ENCODE data around the gene FSHB. TPM values are rescaled to one million over a fixed set of nuclear protein-coding genes. Genes with fewer than 3 reads are reported as not detected.
"Not testable (repeated sequence)": the region's sequence is repeated elsewhere in the genome, so short reads cannot be mapped to it uniquely, and the experiment has no call there.

FSHB gene
- total RNA-seq, 1 experiment from 2014 or later = not detected

DNA sequence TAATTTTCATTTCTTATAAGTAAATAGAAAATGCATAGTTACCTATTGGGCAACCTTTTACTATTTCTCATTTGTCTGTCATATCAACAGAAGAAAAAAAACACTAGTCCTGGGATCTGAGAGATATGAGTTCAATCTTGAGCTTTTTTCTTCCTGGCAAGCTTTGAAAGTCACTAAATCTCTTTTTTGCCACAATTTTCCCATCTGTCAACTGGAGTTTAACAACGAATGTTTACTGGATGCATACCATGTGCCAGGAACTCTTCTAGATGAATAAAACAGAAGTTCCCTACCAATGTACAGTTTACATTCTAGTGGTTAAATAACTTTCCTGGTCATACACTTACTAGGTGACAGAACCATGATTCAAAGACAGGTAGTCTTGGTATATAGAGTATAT lies 31.0 kb downstream of the FSHB start:
- no peaks in the 10 kb centered on the region for H3K9me3 ChIP-seq (ENCODE audit: low read length)
- no peaks in the 10 kb centered on the region for H4K20me1 ChIP-seq (ENCODE audit: low read length)
- H3K9me2 ChIP-seq (replicated peaks; ENCODE audit: low read length) = no peaks in the 10 kb centered on the region
- no peak for DNase-seq
- no peak overlapping the region for H2AFZ ChIP-seq (ENCODE audit: low read length)
- no peaks in the 10 kb centered on the region for H3K4me1 ChIP-seq (ENCODE audit: insufficient read depth, low read length)
- no peak overlapping the region for H3K27ac ChIP-seq (ENCODE audit: low read length)
- no peaks in the 10 kb centered on the region for H3K27me3 ChIP-seq (ENCODE audit: low read length)
- H3K4me3 ChIP-seq (ENCODE audit: low read length) = no peak overlapping the region
- H3K9ac ChIP-seq (ENCODE audit: low read length) = no peak overlapping the region
- no TSS peak for BruUV-seq (replicated peaks)
- POLR2A ChIA-PET (ENCODE audit: unreplicated experiment) = no interaction called here
- H3K4me2 ChIP-seq (ENCODE audit: low read length) = no peak overlapping the region
- no peaks in the 10 kb centered on the region for H3K79me2 ChIP-seq (ENCODE audit: low read length)
- no peak for ATAC-seq
- no peaks in the 10 kb centered on the region for H3F3A ChIP-seq (ENCODE audit: low read length, unreplicated experiment)
- no peaks in the 10 kb centered on the region for H3K36me3 ChIP-seq (ENCODE audit: low read depth, low read length)
- TF ChIP-seq EZH2 (IDR thresholded peaks at IDR 0.05; ENCODE audit: low read length, unreplicated experiment) = no peak
- TF ChIP-seq, protein P1, sequence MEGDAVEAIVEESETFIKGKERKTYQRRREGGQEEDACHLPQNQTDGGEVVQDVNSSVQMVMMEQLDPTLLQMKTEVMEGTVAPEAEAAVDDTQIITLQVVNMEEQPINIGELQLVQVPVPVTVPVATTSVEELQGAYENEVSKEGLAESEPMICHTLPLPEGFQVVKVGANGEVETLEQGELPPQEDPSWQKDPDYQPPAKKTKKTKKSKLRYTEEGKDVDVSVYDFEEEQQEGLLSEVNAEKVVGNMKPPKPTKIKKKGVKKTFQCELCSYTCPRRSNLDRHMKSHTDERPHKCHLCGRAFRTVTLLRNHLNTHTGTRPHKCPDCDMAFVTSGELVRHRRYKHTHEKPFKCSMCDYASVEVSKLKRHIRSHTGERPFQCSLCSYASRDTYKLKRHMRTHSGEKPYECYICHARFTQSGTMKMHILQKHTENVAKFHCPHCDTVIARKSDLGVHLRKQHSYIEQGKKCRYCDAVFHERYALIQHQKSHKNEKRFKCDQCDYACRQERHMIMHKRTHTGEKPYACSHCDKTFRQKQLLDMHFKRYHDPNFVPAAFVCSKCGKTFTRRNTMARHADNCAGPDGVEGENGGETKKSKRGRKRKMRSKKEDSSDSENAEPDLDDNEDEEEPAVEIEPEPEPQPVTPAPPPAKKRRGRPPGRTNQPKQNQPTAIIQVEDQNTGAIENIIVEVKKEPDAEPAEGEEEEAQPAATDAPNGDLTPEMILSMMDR (conservative IDR thresholded peaks at IDR 0.05; ENCODE audit: low read depth, low read length) = no peak
- no peak for TF ChIP-seq EZH2phosphoT487 (IDR thresholded peaks at IDR 0.05; ENCODE audit: borderline replicate concordance, low read length)
- CTCF ChIA-PET = no interaction called here
- intact Hi-C loops (cut with micrococcal nuclease) = no loop called here

DNA sequence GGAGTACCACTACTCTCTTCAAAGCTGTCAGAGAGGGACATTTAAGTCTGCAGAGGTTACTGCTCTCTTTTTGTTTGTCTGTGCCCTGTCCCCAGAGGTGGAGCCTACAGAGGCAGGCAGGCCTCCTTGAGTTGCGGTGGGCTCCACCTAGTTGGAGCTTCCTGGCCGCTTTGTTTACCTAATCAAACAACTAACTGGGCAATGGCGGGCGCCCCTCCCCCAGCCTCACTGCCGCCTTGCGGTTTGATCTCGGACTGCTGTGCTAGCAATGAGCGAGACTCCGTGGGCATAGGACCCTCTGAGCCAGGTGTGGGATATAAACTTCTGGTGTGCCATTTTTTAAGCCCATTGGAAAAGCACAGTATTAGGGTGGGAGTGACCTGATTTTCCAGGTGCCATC lies 37.8 kb downstream of the FSHB start:
- H3K27me3 ChIP-seq (ENCODE audit: low read length); intact Hi-C loops (cut with micrococcal nuclease); H3K4me2 ChIP-seq (ENCODE audit: low read length); H3K9me3 ChIP-seq (ENCODE audit: low read length); H3K4me1 ChIP-seq (ENCODE audit: insufficient read depth, low read length); DNase-seq; BruUV-seq (replicated peaks); CTCF ChIA-PET; H3K4me3 ChIP-seq (ENCODE audit: low read length); H3K27ac ChIP-seq (ENCODE audit: low read length); POLR2A ChIA-PET (ENCODE audit: unreplicated experiment); H3K9me2 ChIP-seq (replicated peaks; ENCODE audit: low read length); H3K79me2 ChIP-seq (ENCODE audit: low read length); H3F3A ChIP-seq (ENCODE audit: low read length, unreplicated experiment); H4K20me1 ChIP-seq (ENCODE audit: low read length); H2AFZ ChIP-seq (ENCODE audit: low read length); H3K36me3 ChIP-seq (ENCODE audit: low read depth, low read length); ATAC-seq; H3K9ac ChIP-seq (ENCODE audit: low read length): not testable (repeated sequence)

DNA sequence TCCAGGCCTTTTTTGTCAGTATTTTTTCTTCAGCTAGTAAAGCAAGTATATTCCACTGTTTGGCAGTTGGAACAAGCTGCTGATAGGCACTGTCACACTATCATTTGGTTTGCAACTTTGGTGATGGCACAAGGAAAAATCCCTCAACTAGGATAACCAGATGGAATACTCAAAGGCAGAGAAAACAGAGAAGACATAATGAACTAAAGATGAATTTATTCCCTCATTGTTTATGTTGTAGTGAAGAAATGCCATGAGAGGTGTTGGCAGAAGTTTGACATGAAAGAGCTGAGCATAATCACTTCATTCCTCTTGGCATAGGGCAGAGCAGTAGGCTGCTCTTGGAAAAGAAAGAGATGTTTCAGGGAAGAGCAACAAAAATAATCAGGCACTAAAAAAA lies 39.9 kb downstream of the FSHB start:
- no TSS peak for BruUV-seq (replicated peaks)
- ATAC-seq (no peak), DNase-seq (no peak)
- no peaks in the 10 kb centered on the region for H3K9me2 ChIP-seq (replicated peaks; ENCODE audit: low read length)
- no peaks in the 10 kb centered on the region for H3K27me3 ChIP-seq (ENCODE audit: low read length)
- H3K4me2 ChIP-seq (ENCODE audit: low read length) = no peak overlapping the region
- no peak overlapping the region for H3K4me3 ChIP-seq (ENCODE audit: low read length)
- H3K27ac ChIP-seq (ENCODE audit: low read length) = no peak overlapping the region
- H3F3A ChIP-seq (ENCODE audit: low read length, unreplicated experiment) = no peaks in the 10 kb centered on the region
- ChIA-PET POLR2A (ENCODE audit: unreplicated experiment) (no interaction called here), CTCF (no interaction called here)
- H3K36me3 ChIP-seq (ENCODE audit: low read depth, low read length) = no peaks in the 10 kb centered on the region
- TF ChIP-seq EZH2 (IDR thresholded peaks at IDR 0.05; ENCODE audit: low read length, unreplicated experiment) (no peak), EZH2phosphoT487 (IDR thresholded peaks at IDR 0.05; ENCODE audit: borderline replicate concordance, low read length) (no peak)
- TF ChIP-seq, protein P1 (conservative IDR thresholded peaks at IDR 0.05; ENCODE audit: low read depth, low read length) = no peak
- intact Hi-C loops (cut with micrococcal nuclease) = no loop called here
- no peak overlapping the region for H2AFZ ChIP-seq (ENCODE audit: low read length)
- no peaks in the 10 kb centered on the region for H4K20me1 ChIP-seq (ENCODE audit: low read length)
- H3K4me1 ChIP-seq (ENCODE audit: insufficient read depth, low read length) = no peaks in the 10 kb centered on the region
- no peaks in the 10 kb centered on the region for H3K79me2 ChIP-seq (ENCODE audit: low read length)
- H3K9me3 ChIP-seq (ENCODE audit: low read length) = no peaks in the 10 kb centered on the region
- H3K9ac ChIP-seq (ENCODE audit: low read length) = no peak overlapping the region
